Gastroesophageal sphincter (tissue), 3 donors: ENCODE results near the gene SMAD9.

ENCODE experiments used
- CTCF ChIP-seq, 4 experiments: fragments of 200-600 bp in 2 of 4; fragments of 450-650 bp in 2 of 4; sonication (generic) in 1 of 4; IDR thresholded peaks; one replicate each; pipeline ENCODE4 v1.5.1; 2017 to 2019; ENCODE audit warnings: antibody characterized with exemption in 4 of 4, mild to moderate bottlenecking in 2 of 4, moderate library complexity in 2 of 4
- EP300 ChIP-seq: sonication (generic); formaldehyde crosslinking; IDR thresholded peaks from one replicate; pipeline ENCODE4 v1.6.1; 2017; ENCODE audit warnings: antibody characterized with exemption, mild to moderate bottlenecking
- POLR2A ChIP-seq, 2 donors: fragments of 450-650 bp; IDR thresholded peaks; one replicate each; pipeline ENCODE4 v1.6.1; 2017; ENCODE audit warnings: antibody characterized with exemption in 2 of 2, mild to moderate bottlenecking in 2 of 2, moderate library complexity in 1 of 2
- POLR2AphosphoS5 ChIP-seq: sonication (generic); formaldehyde crosslinking; IDR thresholded peaks from one replicate; pipeline ENCODE4 v1.6.1; 2017; ENCODE audit warnings: antibody characterized with exemption

GRCh38 chr13:36847606-36848005 is 72.4 kb downstream of the SMAD9 start:
- no peak for TF ChIP-seq CTCF (IDR thresholded peaks at IDR 0.05)
- TF ChIP-seq EP300: no peak
- TF ChIP-seq POLR2A (IDR thresholded peaks at IDR 0.05): no peak
- TF ChIP-seq POLR2AphosphoS5: no peak
